HepG2 (cell line): Measurements from ENCODE around the gene KIF1B. TPM values are rescaled to one million over a fixed set of nuclear protein-coding genes. Genes with fewer than 3 reads are reported as not detected.
A peak's percentile ranks its signal among the peaks of the same experiment; 100 is the strongest.

ENCODE experiments used
- ARNT ChIP-seq: fragments of 450-650 bp; IDR thresholded peaks from 2 replicates; pipeline ENCODE4 v1.6.1; 2017
- ARNTL ChIP-seq: sonication (generic); formaldehyde crosslinking; IDR thresholded peaks from 2 replicates; pipeline ENCODE4 v1.4.0; 2020; ENCODE audit warnings: mild to moderate bottlenecking, missing genetic modification reagents
- CSRNP1 ChIP-seq: sonication (generic); formaldehyde crosslinking; IDR thresholded peaks from 2 replicates; pipeline ENCODE4 v1.8.1; 2023; ENCODE audit warnings: mild to moderate bottlenecking, missing genetic modification reagents
- EED ChIP-seq: sonication (generic); formaldehyde crosslinking; IDR thresholded peaks from 2 replicates; pipeline ENCODE4 v1.5.0; 2020; ENCODE audit warnings: mild to moderate bottlenecking, missing genetic modification reagents
- ETV6 ChIP-seq: sonication (generic); formaldehyde crosslinking; conservative IDR thresholded peaks from 2 replicates; pipeline ENCODE4 v1.4.0; 2020; ENCODE audit warnings: missing genetic modification reagents
- GTF3A ChIP-seq: sonication (generic); formaldehyde crosslinking; conservative IDR thresholded peaks from 2 replicates; pipeline ENCODE4 v1.4.0; 2020; ENCODE audit warnings: mild to moderate bottlenecking, missing genetic modification reagents
- MAFF ChIP-seq: IDR thresholded peaks from 2 replicates; pipeline ENCODE4 v1.6.1; 2011; ENCODE audit warnings: low read depth, low read length, improper control_type of control experiment
- MIXL1 ChIP-seq: IDR thresholded peaks from 2 replicates; pipeline ENCODE4 v1.6.1; 2016
- NCOA2 ChIP-seq: sonication (generic); formaldehyde crosslinking; IDR thresholded peaks from 2 replicates; pipeline ENCODE4 v1.8.0; 2022; ENCODE audit warnings: inconsistent platforms
- NR0B2 ChIP-seq: sonication (generic); formaldehyde crosslinking; IDR thresholded peaks from 2 replicates; pipeline ENCODE4 v1.4.0; 2020; ENCODE audit warnings: mild to moderate bottlenecking, missing genetic modification reagents
- PHB2 ChIP-seq: fragments of 450-650 bp; IDR thresholded peaks from 2 replicates; pipeline ENCODE4 v1.6.1; 2018; ENCODE audit not compliant: partially characterized antibody
- SCMH1 ChIP-seq: sonication (generic); formaldehyde crosslinking; IDR thresholded peaks from 2 replicates; pipeline ENCODE4 v1.9.0; 2021; ENCODE audit warnings: missing genetic modification reagents, mild to moderate bottlenecking, borderline replicate concordance
- SIN3B ChIP-seq: fragments of 150-350 bp; IDR thresholded peaks from 2 replicates; pipeline ENCODE4 v1.6.1; 2014; ENCODE audit warnings: low read length
- SP1 ChIP-seq, 2 experiments: fragments of 450-650 bp in 1 of 2; sonication (generic) in 1 of 2; formaldehyde crosslinking in 1 of 2; IDR thresholded peaks; 2 replicates each; pipeline versions ENCODE4 v1.4.0 to v1.6.1; 2016 to 2020; ENCODE audit warnings: missing genetic modification reagents in 1 of 2
- ZFP82 ChIP-seq: sonication (generic); formaldehyde crosslinking; IDR thresholded peaks from 2 replicates; pipeline ENCODE4 v1.5.1; 2020; ENCODE audit warnings: mild to moderate bottlenecking, missing genetic modification reagents, borderline replicate concordance
- ZMAT3 ChIP-seq: sonication (generic); formaldehyde crosslinking; conservative IDR thresholded peaks from 2 replicates; pipeline ENCODE4 v1.7.0; 2021; ENCODE audit warnings: missing genetic modification reagents
- ZNF18 ChIP-seq: sonication (generic); formaldehyde crosslinking; IDR thresholded peaks from 2 replicates; pipeline ENCODE4 v1.8.0; 2022; ENCODE audit warnings: mild to moderate bottlenecking, missing genetic modification reagents; ENCODE audit not compliant: insufficient replicate concordance
- ZNF354B ChIP-seq: sonication (generic); formaldehyde crosslinking; IDR thresholded peaks from 2 replicates; pipeline ENCODE4 v1.8.0; 2022; ENCODE audit warnings: mild to moderate bottlenecking, missing genetic modification reagents
- ZNF446 ChIP-seq: sonication (generic); formaldehyde crosslinking; IDR thresholded peaks from 2 replicates; pipeline ENCODE4 v1.5.0; 2020; ENCODE audit warnings: mild to moderate bottlenecking, missing genetic modification reagents
- ZNF724P ChIP-seq: sonication (generic); formaldehyde crosslinking; IDR thresholded peaks from 2 replicates; pipeline ENCODE4 v1.8.0; 2022; ENCODE audit warnings: missing genetic modification reagents, borderline replicate concordance
- ZNF768 ChIP-seq: sonication (generic); formaldehyde crosslinking; IDR thresholded peaks from 2 replicates; pipeline ENCODE4 v1.4.0; 2020; ENCODE audit warnings: missing genetic modification reagents
- ZNF816 ChIP-seq: sonication (generic); formaldehyde crosslinking; IDR thresholded peaks from 2 replicates; pipeline ENCODE4 v1.8.0; 2022; ENCODE audit warnings: missing genetic modification reagents, mild to moderate bottlenecking, borderline replicate concordance
- ZNF878 ChIP-seq: sonication (generic); formaldehyde crosslinking; IDR thresholded peaks from 2 replicates; pipeline ENCODE4 v1.8.1; 2023; ENCODE audit warnings: mild to moderate bottlenecking, missing genetic modification reagents, moderate library complexity
- ZNF891 ChIP-seq: sonication (generic); formaldehyde crosslinking; IDR thresholded peaks from 2 replicates; pipeline ENCODE4 v1.5.0; 2020; ENCODE audit warnings: mild to moderate bottlenecking, missing genetic modification reagents
- polyA plus RNA-seq, 8 experiments: library from polyadenylated mRNA; depleted of rRNA in 3 of 8; stranded (reverse) in 7 of 8; unstranded in 1 of 8; fragments of >200 nt; fragmentation: Illumina TruSeq in 4 of 8; extraction: Trizol in 4 of 8; gene quantifications; 2 replicates each; pipeline versions ENCODE4 v1.2.1 to v1.2.3, GENCODE V29; 2011 to 2016; ENCODE audit warnings: low read depth in 4 of 8, missing spikeins in 1 of 8, mixed read lengths in 1 of 8; ENCODE audit not compliant: insufficient read depth in 1 of 8
- total RNA-seq, 5 experiments: library from RNA; depleted of rRNA; stranded (reverse); fragments of >200 nt; fragmentation: Illumina TruSeq; extraction: Trizol; gene quantifications; 2 replicates each; pipeline ENCODE4 v1.2.3, GENCODE V29; 2016; ENCODE audit warnings: low read depth in 1 of 5
- TF ChIP-seq, protein P1 (sequence below): sonication (generic); formaldehyde crosslinking; IDR thresholded peaks from 2 replicates; pipeline ENCODE4 v1.4.0; 2020; ENCODE audit warnings: mild to moderate bottlenecking, missing genetic modification reagents, borderline replicate concordance

The KIF1B gene
- total and polyA plus RNA-seq, 2 of the 13 experiments (the other 11 are each of a cell fraction or from before 2014, with no cell fraction given): 26.7 to 32.5 TPM

DNA sequence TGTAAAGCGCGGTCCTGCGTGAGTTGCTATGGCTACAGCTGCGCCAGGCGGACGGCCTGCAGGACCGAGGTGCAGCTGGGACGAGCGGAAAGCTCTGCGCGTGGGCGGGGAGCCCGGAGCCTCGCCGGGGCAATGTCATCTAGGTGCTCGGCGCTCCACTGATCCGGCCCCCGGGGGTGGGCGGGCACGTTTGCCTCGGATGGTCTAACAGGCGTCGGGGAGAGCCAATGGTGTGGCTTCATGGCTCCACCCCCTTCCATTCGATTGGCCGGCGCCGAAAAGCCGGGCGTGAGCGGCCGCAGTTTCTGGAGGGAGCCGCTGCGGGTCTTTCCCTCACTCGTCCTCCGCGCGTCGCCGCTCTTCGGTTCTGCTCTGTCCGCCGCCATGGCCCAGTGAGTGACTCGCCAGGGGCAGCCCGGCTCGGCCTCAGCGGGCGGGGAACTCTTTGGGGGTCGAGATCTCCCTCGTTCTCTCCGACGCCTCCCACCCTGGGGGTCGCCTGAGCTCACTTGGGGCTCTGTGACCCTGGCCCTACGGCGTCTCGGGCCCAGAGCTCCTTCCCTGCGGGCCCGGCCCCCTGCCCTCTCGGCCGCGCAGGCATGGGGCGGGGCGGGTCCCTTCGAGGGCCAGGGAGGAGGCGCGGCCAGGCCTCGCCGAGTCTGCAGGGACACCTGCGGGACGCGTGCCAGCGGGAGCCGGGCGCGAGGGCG is 188.5 kb downstream of the KIF1B start, which contains the start of gene PGD (continued):
- peak; percentile 73 for TF ChIP-seq ZNF18
- peak; percentile 83; the same call in 1 of the 2 replicates for TF ChIP-seq ARNTL (CRISPR knock-in tag)
- TF ChIP-seq, protein P1, sequence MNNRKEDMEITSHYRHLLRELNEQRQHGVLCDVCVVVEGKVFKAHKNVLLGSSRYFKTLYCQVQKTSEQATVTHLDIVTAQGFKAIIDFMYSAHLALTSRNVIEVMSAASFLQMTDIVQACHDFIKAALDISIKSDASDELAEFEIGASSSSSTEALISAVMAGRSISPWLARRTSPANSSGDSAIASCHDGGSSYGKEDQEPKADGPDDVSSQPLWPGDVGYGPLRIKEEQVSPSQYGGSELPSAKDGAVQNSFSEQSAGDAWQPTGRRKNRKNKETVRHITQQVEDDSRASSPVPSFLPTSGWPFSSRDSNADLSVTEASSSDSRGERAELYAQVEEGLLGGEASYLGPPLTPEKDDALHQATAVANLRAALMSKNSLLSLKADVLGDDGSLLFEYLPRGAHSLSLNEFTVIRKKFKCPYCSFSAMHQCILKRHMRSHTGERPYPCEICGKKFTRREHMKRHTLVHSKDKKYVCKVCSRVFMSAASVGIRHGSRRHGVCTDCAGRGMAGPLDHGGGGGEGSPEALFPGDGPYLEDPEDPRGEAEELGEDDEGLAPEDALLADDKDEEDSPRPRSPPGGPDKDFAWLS: no peak
- no peak; the same call in 1 of the 2 replicates for TF ChIP-seq MAFF
- no peak; the same call in 1 of the 2 replicates for TF ChIP-seq ZNF724P (CRISPR knock-in tag)
- TF ChIP-seq ARNT: no peak
- peak; percentile 53; the same call in 1 of the 2 replicates for TF ChIP-seq ETV6 (CRISPR knock-in tag)
- TF ChIP-seq CSRNP1 (CRISPR knock-in tag): peak; percentile 52; the same call in 1 of the 2 replicates
- peak; percentile 61 for TF ChIP-seq SIN3B
- no peak for TF ChIP-seq ZNF816 (CRISPR knock-in tag)
- 0 out of 2 replicates have a peak, but pooled peaks have one; percentile 39 for TF ChIP-seq ZFP82 (CRISPR knock-in tag)
- peak; percentile 91 for TF ChIP-seq ZNF446 (CRISPR knock-in tag)
- peak; percentile 97 for TF ChIP-seq GTF3A (CRISPR knock-in tag)
- no peak for TF ChIP-seq PHB2
- no peak for TF ChIP-seq MIXL1 (CRISPR knock-in tag)
- peak; percentile 82 for TF ChIP-seq NR0B2 (CRISPR knock-in tag)
- peak; percentile 81; the same call in 1 of the 2 replicates for TF ChIP-seq SP1 (IDR thresholded peaks at IDR 0.05)
- peak; percentile 99 for TF ChIP-seq SP1 (CRISPR knock-in tag; IDR thresholded peaks at IDR 0.05)
- peak; percentile 59; the same call in 1 of the 2 replicates for TF ChIP-seq ZNF891 (CRISPR knock-in tag)
- TF ChIP-seq ZNF354B (CRISPR knock-in tag): no peak
- TF ChIP-seq ZNF768 (CRISPR knock-in tag): peak; percentile 73
- TF ChIP-seq SCMH1 (CRISPR knock-in tag): no peak
- TF ChIP-seq NCOA2 (CRISPR knock-in tag): peak; percentile 42; the same call in 1 of the 2 replicates
- TF ChIP-seq ZNF878: no peak
- peak; percentile 91; the same call in 1 of the 2 replicates for TF ChIP-seq ZMAT3
- peak; percentile 46; the same call in 1 of the 2 replicates for TF ChIP-seq EED (CRISPR knock-in tag)
